GOT3 (cell line): ENCODE data around the gene WAC.

Experiments
- DNase-seq: peaks from one replicate; lab custom pipeline; 2025; ENCODE audit warnings: mixed read lengths; lab: John Stamatoyannopoulos, UW

The WAC gene

DNA sequence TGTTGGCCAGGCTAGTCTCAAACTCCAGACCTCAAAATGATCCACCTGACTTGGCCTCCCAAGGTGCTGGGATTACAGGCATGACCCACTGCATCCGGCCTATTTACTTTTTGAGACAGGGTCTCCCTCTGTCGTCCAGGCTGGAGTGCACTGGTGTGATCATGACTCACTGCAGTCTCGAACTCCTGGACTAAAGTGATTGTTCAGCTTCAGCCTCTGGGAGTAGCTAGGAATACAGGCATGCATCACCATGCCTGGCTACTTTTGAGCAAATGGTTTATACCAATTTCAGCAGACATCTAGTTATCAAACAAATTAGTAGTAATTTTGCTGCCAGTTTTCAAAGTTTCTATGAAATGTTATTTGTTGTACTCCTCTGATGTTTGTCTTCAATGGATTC lies 2.2 kb upstream of the WAC start:
- DNase-seq: no peak

DNA sequence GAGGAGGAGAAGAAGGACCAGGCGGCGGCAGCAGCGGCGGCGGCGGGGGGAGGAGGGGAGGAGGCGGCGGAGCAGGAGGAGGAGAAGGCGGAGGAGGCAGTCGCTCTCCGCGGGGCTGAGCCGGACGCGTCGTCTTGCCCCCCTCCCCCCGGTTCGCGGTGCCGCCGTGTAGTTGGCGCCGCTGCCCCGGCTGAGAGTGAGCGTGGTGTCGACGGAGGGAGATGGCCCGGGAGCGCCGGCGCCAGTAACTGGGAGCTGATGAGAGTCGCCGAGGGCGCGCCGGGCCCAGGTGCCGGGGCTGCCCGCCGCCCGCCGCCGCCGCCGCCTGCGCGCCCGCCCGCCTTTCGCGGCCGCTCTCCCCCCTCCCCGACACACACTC lies 257 bp downstream of the WAC start:
- DNase-seq: no peak

DNA sequence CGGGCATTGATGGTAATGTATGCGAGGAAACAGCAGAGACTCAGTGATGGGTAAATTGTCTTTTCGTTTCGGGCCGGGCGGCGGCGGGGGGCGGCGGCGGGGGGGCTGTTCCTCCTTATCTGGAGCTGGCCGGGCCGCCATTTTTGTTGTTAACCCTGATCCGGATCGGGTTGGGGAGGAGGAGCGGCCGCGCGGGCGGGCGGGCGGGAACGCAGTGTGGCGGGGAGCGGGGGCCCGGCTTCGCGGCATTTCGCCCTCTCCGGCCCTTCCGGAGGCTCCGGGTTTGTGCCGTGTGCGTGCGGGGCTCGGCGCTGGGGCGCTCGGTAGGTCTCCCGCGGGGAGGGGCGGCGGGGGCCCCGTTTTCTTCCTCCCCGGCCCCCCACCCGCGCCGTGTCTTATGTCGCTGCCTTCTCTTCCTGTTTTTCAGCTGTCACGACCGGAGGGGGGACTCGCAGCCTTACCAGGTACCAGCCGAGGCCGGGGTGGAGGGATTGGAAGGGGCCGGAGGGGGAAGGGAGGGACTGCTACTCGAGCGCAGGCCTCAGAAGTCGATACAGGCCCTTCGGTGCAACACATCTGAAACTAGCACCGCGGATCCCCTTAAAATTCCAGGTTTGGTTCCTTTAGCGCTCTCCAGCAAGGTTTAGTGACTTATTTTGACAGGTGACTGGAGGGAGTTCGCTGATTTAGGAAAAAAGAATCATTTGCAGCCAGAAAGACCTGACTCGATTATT lies 820 bp downstream of the WAC start:
- no peak for DNase-seq

DNA sequence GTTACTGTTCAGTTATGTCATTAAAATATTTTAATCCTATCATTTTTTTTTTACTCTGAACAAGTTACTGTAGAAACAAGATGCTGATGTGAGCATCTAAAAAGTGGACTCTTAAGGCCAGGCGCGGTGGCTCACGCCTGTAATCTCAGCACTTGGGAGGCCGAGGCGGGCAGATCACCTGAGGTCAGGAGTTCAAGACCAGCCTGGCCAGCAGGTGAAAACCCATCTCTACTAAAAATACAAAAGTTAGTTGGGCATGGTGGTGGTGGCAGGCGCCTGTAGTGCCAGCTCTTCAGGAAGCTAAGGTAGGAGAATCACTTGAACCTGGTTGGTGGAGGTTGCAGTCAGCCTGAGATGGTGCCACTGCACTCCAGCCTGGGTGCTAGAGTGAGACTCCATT lies 2.9 kb downstream of the WAC start:
- no peak for DNase-seq

DNA sequence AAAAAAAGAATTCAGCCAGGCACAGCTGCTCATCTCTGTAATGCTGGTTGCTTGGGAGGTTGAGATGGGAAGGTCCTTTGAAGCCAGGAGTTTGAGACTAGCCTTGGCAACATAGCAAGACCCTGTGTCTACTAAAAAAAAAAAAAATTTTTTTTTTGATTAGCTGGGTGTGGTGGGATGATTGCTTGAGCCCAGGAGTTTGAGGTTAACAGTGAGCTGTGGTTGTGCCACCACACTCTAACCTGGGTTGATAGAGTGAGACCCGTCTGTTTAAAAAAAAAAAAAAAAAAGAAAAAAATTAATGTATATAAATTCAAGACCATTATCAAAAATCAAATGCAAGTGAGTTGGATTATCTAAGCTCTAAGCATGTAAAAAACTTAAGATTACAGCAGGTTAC lies 5.7 kb downstream of the WAC start:
- no peak for DNase-seq

DNA sequence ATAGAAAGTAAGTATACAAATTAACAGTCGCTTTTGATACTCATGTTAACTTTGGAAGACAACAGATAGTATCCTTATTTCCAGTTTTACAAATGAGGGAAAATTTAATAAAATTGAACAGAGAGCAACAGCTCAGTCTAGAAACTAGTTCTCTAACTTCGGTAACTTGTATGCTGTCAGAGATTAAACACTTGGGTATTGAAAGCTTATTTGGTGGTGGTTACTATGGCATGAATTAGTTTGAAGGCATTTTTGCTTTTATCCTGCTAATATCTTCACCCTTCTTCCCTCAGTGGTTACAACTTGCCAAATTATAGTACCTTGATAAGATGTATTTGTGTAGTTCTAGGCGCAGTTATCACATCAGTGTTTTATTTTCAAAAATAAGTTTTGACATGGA lies 7.2 kb downstream of the WAC start:
- no peak for DNase-seq

DNA sequence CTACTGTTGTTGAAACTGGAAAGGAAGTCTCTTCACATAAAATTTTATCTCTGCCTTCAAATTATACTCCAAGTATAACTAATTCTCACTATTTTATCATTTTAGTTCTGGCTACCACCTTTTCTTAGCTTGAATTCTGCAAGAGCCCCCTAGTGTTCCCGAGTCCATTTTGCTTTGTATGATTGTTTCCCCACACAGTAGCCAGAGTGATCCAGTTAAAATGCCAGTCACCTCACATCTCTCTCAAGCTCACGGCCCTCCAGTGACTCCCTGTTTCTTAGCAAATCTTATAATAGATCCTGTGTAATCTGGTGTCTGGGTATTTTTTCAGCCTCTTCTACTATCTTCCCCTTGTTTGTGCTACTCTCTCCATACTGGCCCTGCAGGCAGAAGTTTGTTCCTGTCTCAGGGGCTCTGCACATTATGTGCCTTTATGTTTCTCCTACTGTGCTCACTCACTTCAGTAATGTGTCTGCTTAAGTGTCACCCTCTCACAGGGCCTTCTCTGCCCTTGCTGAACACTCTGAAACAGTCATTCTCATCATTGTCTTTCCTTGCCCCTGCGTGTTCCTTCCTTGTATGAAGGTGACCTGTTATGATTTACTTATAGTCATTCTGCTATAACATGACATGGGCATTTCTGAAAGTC lies 8.9 kb downstream of the WAC start:
- DNase-seq: no peak

DNA sequence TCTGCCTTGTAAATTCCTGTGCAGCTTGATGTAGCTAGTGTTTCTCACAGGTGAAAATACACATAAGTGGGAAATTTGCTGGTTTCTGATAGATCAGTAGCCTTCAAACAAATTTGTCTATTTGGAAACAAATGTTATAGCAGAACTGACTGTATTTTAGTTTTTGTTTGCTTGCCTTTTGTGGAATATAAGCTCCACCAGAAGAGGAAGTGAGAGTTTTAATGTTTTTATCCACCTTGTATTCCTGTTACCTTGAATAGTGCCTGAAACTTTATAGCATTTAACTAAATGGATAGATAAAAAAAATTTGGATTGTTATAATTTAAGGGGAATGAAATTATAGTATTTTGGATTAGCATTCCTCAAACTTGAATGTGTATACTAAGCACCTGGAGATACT lies 9.8 kb downstream of the WAC start:
- no peak for DNase-seq

DNA sequence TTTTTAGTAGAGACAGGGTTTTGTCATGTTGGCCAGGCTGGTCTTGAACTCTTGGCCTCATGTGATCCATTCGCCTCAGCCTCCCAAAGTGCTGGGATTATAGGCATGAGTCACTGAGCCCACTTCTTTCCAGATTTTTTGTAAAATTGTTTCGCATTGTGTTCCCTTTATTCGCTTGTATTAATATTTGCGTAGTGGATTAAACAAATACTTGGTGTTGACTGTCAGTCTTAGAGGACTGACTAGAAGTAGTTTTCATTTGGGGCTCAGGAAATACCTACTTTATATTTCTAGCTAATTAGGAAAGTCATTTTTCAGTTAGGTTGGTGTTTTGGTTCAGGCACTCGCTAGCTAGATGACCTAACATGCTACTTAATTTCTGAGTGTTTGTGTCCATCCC lies 11.1 kb downstream of the WAC start:
- DNase-seq: no peak

DNA sequence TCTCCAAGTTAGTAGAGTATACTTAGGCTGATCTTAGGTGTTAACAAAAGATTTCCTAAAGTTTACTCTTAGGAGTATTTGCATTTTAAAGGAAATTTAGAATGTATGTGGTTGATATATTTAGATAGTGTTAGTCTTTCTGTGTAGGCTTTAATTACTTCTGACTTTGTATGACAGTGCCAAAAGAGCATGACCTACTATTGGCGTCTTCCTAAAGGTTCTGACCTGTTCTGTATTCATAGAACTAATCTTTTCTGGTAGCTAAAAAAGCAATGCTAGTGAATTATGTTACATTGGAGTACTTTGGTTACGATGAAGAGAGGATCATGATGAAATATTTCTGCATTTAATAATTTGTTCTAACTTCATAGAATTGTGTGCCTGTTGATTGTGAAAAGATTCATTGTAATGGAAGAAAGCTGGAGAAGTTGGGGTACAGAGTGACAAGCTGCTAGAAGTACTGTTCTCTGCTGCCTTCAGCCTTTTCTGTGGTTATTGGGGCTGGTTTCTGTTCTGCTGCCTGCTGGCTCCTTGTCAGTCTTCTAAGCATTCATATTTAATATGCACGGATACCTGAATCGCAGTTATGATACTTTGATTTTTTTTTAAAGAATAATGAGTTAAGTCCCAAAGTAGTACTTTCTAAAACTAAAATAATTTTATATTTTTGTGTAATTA lies 13.2 kb downstream of the WAC start:
- DNase-seq: no peak

DNA sequence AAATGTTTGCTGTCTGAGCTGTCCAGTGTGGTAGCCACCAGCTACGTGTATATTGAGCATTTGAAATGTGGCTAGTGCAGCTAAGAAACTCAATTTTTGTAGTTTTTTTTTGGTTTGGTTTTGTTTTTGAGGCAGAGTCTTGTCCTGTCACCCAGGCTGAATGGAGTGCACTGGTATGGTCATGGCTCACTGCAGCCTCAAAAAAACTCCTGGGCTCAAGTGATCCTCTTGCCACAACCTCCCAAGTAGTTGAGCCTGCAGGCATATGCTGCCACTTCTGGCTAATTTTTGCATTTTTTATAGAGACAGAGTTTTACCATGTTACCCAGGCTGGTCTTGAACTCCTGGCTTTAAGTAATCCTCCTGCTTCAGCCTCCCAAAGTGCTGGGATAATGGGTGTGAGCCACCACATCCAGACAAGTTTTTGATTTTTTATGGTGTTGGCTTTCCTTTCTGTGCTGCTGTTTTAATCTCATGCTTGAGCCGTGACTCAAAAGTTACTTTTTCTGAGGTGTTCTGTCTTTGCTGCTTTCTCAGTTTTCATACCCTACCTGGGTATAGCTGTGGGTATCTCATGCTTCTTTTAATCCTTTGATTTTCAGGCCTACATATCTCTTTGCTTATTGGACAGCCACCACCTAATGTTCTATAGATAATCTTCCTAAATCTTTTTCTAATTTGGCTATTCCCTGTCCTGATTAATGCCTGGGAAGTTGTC lies 16.0 kb downstream of the WAC start:
- DNase-seq: no peak

DNA sequence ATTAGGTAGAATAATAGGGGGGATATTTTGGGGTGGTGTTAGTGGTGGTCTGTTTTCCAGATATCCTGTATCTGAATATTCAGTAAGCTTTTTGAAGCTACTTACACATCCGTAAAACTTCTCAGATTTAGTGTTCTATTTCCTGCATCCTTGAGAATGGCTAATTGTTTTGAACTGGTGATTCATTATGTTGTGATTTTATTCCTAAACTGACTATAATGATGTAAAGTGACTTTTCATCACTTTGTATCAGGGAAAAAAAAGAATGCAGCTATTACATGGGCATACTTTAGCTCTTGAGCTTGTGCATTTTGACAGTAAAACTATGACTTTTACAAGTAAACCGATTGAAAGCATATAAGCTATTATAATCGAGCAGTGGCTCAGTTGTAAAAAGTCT lies 18.2 kb downstream of the WAC start:
- DNase-seq: no peak

DNA sequence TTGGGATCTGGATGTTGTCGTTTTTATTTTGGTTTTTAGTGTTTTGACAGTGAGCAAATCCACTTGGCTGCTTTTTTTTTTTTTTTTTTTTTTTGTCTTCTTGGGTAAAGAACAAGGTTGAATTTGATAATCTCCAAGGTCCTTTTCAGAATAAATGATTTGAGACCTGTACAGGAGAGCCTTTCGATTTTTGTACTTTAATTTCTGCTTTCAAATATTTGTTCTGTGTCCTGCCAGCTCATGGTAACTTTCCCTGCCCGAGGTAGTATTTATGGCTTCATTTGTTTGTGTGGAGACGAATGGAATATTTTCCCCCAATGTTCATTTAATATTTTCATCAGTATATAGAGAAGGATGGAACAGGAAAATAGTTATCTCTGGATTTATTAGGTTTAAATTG lies 19.9 kb downstream of the WAC start:
- DNase-seq: no peak

DNA sequence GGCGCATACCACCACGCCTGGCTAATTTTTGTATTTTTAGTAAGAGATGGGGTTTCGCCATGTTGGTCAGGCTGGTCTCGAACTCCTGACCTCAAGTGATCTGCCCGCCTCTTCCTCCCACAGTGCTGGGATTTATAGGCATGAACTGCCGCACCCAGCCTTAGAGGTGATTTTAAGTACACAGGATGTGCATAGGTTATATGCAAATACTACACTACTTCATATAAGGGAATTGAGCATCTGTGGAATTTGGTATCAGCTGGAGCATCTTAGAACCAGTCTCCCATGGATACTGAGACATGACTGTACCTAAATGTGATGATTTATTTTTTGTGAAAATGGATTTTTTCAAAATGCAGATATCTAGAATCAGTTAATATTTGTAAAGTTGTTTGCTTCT lies 21.1 kb downstream of the WAC start:
- no peak for DNase-seq

DNA sequence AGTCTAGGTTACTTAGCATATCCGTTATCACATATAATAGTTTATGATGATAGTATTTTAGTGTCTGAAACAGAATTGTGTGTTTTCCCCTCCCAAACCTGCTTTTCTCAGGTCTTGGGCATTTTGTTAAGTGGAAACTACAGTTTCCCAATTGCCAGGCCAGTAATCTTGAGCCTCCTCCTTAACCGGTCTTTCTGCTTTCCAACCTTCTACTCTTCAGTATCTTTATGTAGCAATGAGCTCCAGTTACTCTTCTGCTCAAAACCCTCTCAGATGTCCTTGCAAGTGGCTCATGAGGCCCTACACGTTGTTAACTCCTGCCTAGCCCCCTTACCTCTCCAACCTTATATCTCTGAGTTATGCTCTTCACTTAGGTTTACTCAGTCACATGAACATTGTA lies 22.0 kb downstream of the WAC start:
- no peak for DNase-seq

DNA sequence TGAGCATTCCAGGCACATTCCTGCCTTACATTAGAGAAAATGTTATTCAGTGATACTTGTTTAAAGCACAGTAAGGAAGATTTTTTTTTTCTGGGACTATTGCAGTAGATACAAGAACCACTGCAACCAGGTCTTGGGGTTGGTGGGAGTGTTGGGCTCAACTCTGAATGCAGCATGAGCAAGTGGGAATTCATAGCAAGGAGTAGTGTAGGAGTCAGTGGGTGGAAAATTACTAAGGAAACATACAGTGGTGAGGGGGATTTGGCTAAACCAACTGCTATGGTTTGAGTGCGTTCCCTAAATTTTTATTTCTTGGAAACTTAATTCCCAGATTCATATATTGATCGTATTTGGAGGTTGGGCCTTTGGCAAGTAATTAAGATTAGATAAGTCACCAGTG lies 22.4 kb downstream of the WAC start:
- DNase-seq: no peak

DNA sequence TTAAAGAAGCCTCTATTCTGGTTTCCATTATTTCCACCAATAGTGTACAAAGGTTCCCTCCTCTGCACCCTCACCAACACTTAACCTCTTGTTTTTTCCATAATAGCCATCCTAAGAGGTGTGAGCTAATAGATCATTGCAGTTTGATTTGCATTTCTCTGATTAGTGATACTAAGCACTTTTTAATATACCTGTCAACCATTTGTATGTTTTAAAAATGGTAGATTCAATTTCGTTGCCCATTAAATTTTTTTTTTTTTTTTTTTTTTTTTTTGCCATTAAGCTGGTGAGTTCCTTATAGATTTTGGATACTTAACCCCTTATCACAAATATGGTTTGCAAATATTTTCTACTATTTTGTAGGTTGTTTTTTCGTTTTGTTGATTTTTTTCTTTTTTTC lies 23.2 kb downstream of the WAC start:
- DNase-seq: no peak

DNA sequence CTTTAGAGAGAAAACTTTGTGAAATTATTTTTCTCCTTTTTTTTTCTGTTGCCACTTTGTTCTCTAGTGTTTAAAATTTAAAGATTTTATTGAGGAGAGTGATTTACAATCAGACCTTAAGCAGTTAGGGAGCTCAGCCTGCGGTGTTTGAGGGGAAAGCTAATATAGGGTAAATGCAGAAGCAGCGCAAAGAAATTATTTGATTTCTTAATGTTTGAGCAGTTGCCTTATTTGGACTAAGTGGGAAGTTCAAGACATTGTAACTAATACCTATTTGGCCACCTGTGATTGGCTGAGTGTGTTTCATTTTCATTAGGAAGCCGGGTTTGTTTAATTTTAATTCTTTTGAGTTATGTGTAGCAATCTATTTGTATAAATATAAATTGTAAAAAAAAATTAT lies 25.3 kb downstream of the WAC start:
- DNase-seq: no peak

DNA sequence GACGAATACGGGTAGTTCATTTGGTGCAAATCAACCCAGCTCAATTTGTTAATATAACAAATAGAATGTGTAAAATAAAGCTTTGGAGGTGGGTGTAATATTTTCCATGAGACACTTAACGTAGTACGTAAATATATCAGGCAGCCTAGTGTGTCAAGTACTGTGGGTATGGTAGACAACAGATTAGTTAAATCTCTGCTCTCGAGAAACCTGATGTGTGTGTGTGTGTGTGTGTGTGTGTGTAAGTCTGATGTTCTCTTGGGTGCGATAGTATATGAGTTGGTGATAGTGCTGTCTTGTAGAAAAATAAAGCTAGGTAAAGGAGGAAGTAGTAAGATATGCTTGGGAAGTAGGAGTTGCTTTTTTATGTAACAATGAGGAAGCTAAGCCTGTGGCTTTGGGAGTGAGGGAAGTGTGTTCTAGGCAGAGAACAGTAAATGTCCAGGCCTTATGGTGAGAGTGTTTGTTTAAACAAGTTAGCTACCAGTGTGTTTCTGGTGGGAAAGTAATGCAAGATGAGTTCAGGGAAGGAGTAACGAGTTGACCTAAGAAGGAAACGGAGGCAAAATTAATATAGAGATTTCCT lies 26.1 kb downstream of the WAC start:
- DNase-seq: no peak

DNA sequence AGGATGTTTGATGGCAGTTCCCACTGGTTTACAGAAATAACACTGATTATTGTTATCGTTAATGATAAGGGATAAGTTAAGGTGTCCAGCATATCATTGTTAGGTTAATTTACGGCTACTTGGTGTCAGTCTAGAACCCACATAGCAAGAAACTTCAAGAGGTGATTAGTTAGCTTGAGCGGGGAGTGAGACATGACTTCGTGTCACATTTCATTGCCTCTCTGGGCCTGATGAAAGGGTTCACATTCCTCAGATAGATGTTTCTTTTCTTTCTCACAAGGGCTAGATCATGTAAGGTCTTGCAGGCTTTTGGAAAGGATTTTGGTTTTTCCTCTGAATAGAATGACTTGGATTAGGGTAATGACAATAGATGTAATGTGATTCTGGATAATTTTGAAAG lies 26.7 kb downstream of the WAC start:
- DNase-seq: no peak

DNA sequence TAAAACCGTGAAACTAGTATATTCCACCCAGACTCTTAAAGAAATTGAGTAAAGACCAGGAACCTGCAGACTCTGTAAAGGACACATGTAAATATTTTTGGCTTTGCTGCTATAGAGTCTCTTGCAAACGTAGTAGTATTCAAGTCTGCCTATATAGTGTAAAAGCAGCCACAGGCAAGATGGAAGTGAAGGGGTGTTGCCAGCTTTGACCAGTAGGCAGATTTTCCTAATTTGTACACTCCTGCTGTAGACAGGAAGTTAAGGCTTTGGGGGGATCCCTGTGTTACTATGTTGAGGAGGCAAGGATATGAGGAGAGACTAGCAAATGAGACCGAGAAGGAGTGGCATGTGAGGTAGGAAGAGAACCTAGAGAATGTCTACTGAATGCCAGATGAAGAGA lies 27.7 kb downstream of the WAC start:
- no peak for DNase-seq

DNA sequence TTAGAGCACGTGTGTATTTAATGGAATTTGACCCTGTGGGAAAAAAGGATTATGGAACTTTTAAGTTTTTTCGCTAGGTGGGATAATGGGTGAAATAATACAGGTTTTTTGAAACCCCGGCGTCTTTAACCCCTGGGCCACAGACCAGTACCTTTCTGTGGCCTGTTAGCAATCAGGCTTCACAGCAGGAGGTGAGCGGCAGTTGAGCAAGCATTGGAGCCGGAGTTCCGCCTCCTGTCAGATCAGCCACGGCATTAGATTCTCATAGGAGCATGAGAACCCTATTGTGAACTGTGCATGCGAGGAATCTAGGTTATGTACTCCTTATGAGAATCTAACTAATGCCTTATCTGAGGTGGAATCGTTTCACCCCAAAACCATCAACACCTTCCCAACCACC lies 28.6 kb downstream of the WAC start:
- DNase-seq: no peak

DNA sequence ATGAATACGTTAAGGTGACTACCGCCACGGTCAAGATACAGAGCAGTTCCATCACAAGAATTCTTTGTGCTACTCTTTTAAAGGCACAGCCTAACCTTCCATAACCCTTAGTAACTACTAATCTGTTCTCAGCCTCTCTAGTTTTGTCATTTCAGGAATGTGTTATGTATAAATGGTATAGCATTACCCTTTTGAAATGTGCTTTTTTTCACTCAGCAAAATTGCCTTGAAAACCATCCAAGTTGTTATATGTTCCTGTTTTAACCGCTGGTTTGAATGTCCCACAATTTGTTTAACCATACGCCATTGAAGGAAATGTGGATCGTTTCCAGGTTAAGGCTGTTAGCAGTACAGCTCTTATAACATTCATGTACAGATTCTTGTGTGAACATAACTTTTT lies 32.0 kb downstream of the WAC start:
- DNase-seq: no peak
